A673 (cell line): ENCODE measurements around the gene SEMA6A.

Source experiments
- EZH2 ChIP-seq: fragments of 200-600 bp; sonication (generic); IDR thresholded peaks from 2 replicates; pipeline ENCODE4 v1.6.1; 2017; ENCODE audit warnings: borderline replicate concordance, low read depth, mild to moderate bottlenecking, mixed read lengths, antibody characterized with exemption, low read length; ENCODE audit not compliant: poor library complexity, severe bottlenecking
- TF ChIP-seq, protein P1 (sequence below): fragments of 300-800, 200-600 bp; sonication (generic); conservative IDR thresholded peaks from 2 replicates; pipeline ENCODE4 v1.5.1; 2017; ENCODE audit warnings: low read depth, mild to moderate bottlenecking, antibody characterized with exemption, low read length, moderate library complexity, mixed read lengths

DNA sequence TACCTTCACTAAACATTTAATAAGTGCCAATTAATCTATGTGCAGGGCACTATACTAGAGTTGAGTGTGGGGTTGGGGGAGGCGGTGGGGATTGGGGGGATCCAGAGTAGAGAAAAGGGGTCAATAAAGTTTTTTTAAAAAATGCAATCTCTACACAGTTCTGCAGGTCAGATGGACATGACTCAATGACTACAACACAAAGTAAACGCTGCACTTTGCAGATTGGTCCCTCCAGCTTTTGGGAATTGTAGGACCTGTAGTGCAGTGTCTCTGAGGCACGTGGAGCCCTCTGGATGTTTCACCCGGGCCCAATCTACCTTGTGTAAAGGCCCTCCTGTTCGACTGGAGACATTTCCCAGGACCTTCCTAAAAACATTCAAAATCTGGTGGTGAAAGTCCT is 43.5 kb downstream of the SEMA6A start:
- no peak for TF ChIP-seq EZH2
- TF ChIP-seq, protein P1, sequence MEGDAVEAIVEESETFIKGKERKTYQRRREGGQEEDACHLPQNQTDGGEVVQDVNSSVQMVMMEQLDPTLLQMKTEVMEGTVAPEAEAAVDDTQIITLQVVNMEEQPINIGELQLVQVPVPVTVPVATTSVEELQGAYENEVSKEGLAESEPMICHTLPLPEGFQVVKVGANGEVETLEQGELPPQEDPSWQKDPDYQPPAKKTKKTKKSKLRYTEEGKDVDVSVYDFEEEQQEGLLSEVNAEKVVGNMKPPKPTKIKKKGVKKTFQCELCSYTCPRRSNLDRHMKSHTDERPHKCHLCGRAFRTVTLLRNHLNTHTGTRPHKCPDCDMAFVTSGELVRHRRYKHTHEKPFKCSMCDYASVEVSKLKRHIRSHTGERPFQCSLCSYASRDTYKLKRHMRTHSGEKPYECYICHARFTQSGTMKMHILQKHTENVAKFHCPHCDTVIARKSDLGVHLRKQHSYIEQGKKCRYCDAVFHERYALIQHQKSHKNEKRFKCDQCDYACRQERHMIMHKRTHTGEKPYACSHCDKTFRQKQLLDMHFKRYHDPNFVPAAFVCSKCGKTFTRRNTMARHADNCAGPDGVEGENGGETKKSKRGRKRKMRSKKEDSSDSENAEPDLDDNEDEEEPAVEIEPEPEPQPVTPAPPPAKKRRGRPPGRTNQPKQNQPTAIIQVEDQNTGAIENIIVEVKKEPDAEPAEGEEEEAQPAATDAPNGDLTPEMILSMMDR: no peak
